Astrocyte of the spinal cord (primary cell): Measurements from ENCODE around the gene RAMACL.

Experiments used
- DNase-seq: peaks from one replicate; pipeline ENCODE4 v3.0.0; 2011; ENCODE audit warnings: low read depth, low spot score
- H3K4me3 ChIP-seq: 2 replicates; pipeline ENCODE4 v1.5.1; 2011; ENCODE audit warnings: low read depth, mild to moderate bottlenecking, low read length, moderate library complexity
- CTCF ChIP-seq: IDR thresholded peaks from 2 replicates; pipeline ENCODE4 v1.5.1; 2012; ENCODE audit warnings: low read depth, mild to moderate bottlenecking, low read length, inconsistent platforms
- in situ Hi-C: cut with HindIII; loops from 2 replicates; pipeline ENCODE4 v1.10.0; 2017; ENCODE audit warnings: low sequenced_read_pairs

RAMACL gene

DNA sequence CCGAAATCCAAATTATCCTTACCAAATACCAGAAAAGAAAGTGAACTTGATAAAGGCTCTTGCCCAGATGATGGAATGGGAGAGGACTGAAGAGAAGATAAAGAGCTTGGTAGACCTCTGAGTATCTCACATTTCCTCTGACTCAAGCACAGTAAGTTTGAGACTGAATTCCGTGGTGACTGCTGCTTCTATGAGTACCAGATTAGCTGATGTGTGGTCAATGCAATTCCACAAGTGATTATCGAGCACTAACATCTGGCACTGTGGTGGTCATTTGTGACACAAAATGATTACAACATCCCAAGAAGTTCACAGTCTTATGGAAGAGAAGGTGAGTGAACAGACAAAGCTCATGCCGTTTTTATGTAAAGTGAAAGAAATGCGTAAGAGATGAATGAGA lies 43.1 kb upstream of the RAMACL start:
- no peak overlapping the region for H3K4me3 ChIP-seq
- no peak for TF ChIP-seq CTCF
- peak; percentile 40 for DNase-seq
- in situ Hi-C loops = no loop called here

GRCh38 chr6:166627875-166628801 lies 41.7 kb upstream of the RAMACL start:
- peak; percentile 60 for DNase-seq
- TF ChIP-seq CTCF = no peak
- H3K4me3 ChIP-seq = peak overlapping the region; percentile 53
- in situ Hi-C loops = no loop called here

- peak within 1 kb of the TSS; percentile 91 for H3K4me3 ChIP-seq
- DNase-seq = peak; percentile 100
- no peak for TF ChIP-seq CTCF
- in situ Hi-C loops = no loop called here
These were observed 40.8 kb upstream of the RAMACL start, which contains the start of gene RPS6KA2 for GRCh38 chr6:166627033-166627874. Gene RPS6KA2, minus strand, starts transcription at chr6:166627251. Its CDS starts 232 bp downstream, at chr6:166627019.

DNA sequence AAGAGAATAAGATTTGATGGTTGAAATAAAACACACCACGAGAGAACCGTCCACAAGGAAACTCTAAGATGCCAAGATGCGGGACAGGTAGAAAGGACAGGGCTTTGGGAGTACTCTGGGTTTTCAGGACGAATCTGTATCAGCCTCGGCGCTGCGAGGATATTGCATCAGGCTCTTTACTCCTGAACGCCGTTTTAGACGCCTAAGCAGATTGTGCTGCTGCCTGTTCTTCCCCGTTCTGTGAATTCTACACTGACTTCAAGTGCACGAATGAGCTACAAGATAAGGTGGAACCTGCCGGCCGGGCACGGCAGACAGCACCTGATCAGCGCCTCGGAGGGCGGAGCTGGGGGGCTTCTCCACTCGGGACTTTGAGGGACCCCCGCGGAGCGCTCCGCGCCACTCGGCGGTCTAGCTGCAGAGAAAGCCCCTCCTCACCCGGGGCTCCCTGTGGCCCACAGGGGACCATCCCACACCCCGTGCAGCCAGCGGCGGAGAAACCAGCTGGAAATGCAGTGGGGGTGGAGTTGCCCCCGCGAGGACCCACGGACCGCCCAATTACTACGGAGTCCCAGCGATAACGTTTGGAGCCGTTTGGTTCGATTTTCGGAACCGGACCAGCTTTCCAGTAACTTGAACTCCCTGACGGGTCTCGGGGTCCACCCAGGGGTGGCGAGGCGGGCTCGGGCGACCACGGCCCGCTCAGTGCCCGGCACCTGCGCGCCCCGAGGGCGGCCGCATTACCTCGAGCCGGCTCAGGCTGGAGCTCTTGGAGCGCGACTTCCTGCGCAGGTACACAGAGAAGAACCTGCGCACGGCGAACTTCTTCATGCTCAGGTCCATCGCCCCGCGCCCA lies 39.9 kb upstream of the RAMACL start:
- in situ Hi-C loops = no loop called here
- peak overlapping the region; percentile 91 for H3K4me3 ChIP-seq
- DNase-seq = peak; percentile 50
- TF ChIP-seq CTCF = no peak

DNA sequence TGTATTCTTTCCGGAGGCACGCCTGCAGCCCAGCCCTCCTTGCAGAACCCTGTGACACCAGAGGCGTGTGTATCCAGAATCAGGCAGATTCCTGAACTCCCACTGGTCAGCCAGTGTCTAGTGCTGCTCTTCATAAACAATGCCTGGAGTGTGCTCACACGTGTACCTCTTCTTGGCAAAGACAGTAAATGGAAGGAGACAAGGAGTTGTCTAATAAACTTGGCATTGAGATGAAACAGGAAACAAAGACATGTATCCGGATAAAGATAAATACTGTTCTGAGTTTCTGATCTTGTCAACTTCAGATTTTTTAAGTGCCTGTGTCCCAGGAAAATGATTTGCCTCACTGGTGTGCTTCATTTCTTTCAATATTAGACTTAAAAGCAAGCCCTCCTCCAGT lies 38.9 kb upstream of the RAMACL start:
- no peak for TF ChIP-seq CTCF
- peak; percentile 78 for DNase-seq
- H3K4me3 ChIP-seq = peak overlapping the region; percentile 91
- in situ Hi-C loops = no loop called here

- H3K4me3 ChIP-seq = no peak overlapping the region
- TF ChIP-seq CTCF = no peak
- in situ Hi-C loops = no loop called here
- peak; percentile 78 for DNase-seq
These were observed 37.8 kb upstream of the RAMACL start for GRCh38 chr6:166624275-166624674.
